GM21526 (cell line): ENCODE data around the gene VDR.

ENCODE experiments used
- ATAC-seq: cut with Tn5 transposase; IDR thresholded peaks from one replicate; pipeline ENCODE4 v1.9.1; 2021; ENCODE audit warnings: moderate library complexity; ENCODE audit not compliant: unreplicated experiment, low FRiP score

The VDR gene

DNA sequence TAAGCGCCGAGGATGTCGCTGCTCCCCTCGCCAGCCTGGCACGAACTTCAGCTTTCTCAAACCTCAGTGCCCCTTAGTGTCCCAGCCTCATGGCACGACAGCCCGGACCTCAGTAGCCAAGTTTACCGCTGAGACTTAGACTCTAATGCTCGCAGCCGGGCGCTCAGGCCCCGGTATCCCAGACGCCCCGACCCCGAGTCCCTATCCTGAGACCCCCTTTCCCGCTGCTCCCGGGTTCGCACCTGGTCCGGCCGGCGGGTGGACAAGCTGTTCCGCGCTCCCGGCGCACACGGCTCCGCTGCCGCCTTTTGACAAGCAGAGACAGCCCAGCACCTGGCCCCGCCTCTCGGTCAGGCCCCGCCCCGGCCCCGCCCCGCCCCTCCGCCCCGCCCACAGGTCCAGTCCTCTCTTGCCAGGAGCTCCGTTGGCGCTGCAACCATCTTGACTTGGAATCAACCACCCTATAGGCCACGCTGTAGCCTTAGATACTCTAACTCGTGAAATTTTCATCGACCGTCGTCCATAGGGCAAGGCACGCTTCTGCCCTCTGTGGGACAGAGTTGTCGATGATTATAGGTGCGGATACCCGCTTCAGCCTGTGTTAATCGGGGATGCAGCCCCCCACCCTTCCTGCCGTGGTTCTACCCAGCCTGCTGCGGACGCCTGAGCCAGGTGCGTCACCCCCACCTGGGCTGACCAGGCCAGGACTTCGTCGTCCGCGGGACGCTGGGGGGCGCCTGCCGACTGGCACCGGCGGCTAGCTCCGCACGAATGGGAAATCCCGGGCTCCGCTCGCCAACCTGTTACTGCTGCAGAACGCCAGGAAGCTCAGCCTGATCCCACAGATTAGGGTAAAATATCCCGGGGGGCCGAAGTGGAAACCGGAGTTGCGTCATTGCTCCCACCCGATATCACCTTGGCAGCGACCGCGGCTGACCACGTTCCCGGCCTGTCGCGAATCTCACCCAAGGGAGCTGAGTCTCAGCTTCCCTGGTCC lies at the start of gene VDR:
Gene VDR (minus strand): TSS at position 282 of the 997 bp plus-strand sequence. CDS start 25,881 bp downstream, outside the sequence.
- ATAC-seq, result peak; percentile 64

DNA sequence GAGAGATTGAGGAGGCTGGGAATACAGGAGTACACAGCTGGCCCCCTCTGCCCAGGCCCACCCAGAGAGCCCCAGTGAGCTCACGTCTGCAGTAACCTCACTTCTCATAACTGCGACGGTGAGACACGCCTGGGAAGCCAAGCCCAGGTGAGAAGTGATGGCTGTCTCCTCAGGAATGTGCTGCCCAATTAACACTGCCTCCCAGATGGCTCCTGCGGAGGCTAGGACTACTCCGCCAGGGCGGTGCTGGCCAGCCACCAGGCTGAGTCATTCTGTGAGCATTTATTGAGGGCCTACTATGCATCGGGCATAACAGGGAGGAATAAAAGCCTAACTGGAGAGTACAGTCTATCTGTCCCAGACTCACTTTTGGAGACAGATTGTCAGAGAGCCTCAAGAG lies 49.3 kb upstream of the VDR start:
- no peak for ATAC-seq

DNA sequence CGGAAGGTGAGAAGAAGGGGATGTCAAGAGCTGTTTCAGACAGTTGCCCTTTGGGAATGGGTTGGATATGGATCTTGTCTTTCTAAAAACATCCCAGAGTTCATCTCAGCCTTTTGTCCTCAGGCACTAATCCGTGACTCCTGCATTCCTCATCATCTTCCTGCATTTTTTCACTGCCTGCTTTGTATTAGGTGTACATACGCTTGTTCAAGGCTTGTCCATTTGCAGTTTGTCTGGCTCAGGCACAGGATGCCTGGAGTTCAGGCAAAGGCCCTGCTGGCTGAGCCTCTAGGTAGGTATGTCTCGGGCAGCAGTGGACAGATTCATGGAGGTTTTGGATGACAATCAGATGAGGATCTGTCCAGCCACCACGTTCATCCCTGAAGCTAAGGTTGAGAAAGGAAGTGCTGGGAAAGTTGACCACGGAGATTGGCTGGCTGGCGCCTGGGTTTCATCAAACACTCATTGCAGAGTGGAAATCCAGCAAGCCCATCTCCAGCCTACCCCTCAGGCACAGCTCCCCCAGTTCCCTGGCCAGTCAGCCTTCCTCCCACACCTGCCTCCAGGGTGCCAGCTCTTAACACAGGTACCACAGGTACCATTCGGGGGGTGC lies 46.2 kb upstream of the VDR start:
- ATAC-seq, result no peak

DNA sequence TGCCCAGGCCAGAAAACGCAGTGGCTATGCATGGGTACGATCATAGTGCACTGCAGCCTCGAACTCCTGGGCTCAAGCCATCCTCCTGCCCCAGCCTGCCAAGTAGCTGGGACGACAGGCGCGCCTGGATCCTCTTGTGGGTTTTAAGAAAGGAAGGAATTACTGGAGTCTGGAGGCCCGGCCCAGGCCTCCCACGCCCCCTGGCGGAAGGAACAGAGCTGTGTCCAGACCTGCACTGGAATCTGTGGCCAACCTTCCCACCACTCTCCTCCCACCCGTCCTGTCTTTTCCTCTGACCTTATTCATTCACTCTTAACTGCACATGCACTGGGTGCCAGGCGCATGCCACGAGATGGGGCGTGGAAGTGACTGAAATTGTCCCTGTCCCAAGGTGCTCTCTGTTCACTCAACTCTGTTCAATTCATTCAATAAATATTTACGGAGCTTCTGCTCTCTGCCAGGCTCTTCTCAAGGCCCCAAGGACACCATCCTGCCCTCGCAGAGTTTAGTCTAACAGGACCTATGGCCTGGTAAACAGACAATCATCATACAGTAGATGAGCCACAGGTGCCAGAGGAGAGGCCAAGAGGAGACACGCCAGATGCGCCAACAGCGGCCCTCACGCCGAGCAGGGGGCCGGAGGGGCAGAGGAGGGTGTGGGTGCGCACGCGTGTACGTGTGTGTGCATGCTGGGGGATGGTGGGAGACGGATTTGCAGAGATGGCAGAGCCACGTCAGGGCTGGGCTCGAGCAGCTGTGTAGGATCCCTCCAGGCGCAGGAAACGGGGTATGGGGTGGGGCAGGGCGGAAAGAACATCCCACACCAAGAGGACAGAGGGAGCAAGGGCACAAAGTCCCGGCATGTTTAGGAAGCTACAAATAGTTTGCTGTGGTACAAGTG lies 44.9 kb upstream of the VDR start:
- ATAC-seq, result no peak

DNA sequence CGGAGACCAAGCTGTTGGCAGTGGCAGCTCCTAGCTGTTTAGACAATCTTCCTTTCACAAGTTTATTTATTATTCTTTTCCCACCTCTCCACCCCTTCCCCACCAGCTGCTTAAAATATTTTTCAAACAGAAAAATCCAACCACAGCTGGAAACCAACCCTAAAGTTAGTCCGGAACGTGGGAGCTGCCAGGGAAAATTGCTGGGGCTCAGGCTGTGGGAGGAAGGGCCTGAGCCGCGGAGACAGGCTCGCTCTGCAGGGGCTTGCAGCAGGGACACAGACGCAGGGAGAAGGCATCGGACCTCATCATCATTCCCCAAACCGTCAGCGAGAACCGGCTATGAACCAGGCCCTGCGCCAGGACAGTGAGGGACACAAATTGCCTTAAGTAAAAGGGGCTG lies 42.5 kb upstream of the VDR start:
- ATAC-seq, result no peak

DNA sequence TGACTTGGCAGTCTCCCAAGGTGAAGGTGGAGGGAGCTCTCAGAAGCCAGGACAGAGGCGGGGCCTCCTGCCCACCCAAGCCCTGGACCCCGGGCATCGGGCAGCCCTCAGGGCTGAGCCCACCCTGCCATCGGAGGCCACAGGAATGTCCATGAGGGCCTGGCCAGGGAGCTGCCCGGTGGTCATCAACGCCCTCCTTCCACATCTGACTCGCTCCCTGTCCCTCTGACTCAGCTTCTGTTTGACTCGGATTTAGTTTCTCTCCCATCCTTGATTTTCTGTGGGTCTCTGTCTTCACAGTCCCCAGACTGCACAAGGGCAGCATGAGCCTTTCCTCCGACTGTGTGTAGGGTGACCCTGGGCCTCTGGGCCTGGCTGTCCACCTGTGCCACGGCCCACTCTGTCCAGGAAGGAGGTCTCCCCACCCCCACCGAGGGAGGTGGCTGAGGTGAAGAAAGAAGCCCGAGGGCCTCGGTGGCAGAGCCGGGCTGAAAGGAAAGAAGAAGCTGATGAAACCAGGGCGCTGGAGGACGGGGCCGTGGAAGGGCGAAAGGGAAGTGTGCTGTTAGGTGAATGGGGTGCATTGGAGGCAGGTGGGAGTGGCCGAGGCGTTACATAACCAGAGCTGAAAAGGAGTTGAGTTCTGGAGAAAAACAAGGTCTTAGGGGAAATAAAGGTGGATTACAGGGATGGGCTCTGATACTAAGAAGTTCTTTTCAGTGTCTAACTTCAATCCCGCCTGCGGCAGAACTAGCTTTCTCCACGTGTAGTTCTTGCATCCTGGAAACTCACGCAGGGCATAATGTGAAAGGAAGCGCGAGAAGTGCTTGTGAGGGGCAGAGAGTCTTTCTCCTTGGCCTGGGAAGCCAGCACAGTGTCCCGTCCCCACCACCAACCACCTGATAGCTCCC lies 41.9 kb upstream of the VDR start:
- ATAC-seq, result no peak

DNA sequence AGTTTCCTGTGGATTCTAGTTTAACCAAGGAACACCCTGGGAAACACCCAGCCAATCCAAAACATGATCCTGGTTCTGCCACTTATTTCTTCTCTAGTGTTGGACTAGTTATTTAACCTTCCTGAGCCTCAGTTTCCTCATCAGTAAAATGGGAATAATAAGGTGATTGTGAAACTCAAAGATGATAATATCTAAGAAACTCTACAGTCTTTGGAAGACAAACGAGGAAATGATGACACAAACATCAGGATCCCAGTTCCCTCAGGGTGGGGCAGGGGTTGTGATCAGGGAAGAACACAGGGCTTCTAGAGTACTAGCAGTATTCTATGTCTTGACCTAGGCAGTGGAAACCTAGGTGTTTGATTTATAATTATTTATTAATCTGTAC lies 40.5 kb upstream of the VDR start:
- no peak for ATAC-seq

DNA sequence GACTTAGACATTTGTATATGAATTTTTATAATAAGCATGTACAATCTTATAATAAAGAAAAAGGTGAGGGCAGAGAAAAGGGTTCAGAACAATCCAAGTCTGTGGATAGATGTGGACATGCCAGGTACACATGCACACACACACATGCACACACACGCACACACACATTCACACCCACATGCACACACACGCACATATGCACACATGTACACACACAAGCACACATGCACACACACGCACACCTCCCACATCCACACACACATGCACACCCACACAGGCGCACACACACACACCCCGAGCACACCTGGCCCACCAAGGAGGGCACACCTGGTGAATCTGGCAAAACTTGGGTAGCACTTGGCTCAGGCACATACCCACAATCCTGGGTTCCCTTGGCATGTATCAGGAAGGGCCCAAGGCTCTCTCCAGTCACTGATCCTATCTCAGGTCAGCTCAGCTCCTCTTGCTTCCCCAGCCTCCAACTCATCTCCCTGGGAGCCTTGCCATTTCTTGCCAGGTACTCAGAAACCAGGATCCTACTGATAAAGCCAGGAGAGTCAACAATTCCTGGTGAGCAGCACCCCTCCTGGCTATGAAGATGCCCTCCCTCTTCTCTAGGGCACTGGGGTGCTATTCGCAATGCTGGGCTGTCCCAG lies 40.0 kb upstream of the VDR start:
- no peak for ATAC-seq

DNA sequence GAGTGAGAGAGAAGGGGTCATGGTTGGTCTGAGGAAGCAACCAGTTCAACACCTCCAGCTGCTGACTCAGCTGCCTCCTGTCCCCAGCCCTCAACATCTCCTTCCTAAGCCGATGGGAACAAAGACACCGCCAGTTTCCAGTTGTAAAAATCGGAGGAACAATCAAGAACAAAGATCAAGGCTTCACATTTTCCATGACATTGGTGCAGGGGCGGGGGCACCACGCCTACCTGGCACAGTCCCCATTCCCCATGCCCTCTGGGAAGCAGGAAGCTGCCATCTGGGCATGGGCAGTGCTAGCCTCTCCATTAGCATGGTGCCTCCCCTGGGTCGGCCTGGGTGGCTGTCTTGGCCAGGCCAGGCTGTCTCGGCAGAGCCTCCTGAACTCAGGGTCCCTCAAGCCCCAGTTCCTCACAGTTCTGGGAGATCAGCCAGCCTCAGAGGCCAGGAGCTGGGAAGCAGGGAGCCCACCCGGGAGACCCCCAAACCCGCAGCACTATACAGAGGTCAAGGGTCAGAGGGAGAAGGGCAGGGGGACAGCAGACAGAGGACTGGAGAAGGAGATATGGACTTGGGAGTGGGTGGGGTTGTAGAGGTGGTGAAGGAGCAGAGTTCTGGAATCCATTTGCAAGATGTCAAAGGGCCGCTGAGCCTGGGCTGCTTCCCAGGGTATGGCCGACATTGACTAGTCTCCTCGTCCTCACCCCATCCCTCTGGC lies 39.0 kb upstream of the VDR start:
- ATAC-seq, result no peak

DNA sequence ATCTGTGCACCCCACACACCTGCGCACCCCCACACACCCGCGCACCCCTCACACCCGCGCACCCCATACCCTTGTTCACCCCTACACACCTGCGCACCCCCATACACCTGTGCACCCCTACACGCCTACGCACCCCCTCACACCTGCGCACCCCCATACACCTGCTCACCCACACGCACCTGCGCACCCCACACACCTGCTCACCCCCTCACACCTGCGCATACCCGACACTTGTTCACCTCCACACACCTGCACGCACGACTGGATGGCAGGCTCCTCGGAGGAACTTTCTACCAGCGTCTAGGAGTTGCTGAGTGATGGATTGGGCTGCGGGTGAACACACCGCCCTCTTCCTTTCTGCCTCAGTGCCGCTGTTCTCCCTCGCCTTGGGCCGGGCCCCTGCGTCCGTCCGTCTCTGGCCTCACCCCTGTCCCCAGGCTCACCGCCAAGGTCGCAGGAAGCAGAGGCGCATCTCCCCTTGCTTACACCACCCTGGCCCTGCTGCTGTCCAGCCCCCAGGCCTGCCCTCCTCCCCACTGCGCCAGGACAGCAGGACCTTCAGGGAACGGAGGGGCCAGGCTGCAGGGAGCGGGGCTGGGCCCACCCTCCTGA lies 37.9 kb upstream of the VDR start:
- no peak for ATAC-seq

DNA sequence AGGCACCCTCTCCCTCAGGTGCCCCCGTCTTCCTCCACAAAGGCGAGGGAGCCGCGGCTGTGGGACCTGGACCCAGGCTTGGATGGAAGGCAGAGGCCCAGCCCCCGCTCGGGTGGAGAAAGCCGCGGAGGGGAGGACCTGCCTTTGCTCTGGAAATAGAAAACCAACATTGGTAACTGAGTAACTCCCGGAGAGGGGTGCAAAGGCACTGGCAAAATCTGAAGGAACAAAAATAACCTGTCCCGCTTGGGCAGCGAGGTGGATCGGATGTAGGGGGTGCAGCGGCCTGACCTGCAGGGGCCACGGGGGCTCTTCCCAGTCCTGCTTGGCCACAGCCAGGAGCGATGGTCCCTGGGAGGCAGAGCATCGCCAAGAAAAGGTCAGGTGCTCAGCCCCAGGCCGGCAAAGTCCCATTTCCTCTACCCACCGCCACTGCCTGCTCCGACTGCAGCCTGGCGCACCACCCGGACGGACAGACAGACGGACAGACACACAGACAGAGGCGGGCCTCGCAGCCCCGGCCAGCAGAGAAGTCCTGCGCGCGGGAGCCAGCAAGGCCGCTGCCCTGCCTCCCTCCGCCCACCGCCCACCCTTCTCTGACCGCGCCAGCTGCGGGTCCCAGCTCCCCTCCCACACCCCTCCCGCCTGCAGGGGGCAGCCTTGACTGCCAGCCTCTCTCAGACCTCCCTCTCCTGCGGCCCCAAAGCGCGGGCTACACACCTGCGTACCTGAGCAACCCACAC lies 37.2 kb upstream of the VDR start:
- no peak for ATAC-seq

DNA sequence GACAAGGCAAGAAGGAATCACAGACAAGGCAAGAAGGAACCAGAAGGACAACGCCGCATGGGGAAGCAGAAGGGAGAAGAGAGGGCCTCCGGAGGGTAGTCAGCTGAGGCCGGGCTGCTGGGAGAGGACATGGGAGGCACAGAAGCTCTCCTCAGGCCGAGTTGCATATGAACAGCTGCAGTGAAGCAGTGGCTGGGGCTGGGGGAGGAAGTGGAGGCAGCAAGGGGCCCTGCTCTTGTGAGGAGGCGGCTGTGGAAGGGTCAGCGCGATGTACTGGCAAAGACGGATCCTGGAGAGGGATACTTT lies 36.6 kb upstream of the VDR start:
- no peak for ATAC-seq

DNA sequence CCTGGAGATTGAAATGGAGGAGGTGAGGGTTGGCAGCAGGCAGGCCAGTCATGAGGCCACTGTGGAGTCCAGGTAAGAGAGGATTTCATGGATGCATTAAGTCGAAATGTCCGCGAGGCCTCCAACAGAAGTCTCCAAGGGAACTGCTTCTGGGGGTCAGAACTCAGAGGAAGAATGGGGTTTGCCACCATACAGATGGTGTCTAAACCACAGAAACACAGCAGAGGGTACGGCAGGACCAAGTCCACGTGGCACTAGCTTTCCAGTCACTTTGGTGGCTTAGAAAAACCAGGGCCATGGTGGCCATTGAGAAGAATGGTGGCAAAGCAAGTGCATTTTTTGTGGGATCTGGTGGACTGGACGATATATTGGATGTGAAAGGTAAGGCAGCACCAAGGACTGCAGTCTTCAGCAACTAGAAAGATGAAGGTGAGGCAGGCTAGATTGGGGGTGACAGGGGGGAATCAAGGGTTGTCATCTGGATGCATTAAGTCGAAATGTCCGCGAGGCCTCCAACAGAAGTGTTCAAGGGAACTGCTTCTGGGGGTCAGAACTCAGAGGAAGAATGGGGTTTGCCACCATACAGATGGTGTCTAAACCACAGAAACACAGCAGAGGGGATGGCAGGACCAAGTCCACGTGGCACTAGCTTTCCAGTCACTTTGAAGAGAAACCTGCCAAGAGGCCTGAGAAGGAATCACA lies 36.1 kb upstream of the VDR start:
- no peak for ATAC-seq

DNA sequence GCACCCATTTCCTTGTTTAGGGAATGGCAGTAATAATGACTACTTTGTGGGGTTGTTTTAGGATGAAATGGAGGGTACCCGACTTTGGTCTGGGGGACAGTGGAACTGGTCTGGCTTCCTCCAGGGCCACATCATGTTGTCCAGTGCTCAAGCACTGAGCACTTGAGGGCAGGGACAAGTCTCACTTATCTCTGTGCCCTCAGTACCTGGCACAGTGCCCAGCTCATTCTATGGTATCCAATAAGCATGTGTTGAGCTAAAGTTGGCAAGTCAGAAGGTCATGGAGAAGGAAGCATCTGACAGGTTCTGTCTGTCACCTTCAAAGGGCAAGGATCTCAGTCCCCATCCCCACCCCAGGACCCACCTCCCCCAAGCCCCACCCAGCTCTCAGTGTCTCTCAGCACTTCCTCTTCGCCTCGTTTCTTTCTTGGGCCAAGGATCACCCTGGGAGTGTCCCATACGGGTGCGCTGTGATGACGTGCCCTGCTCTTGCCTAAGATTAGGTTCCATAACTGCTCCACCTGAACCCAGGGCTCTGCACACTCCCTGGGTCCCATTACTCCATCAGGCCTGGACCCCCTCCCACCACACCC lies 34.3 kb upstream of the VDR start:
- ATAC-seq, result no peak

DNA sequence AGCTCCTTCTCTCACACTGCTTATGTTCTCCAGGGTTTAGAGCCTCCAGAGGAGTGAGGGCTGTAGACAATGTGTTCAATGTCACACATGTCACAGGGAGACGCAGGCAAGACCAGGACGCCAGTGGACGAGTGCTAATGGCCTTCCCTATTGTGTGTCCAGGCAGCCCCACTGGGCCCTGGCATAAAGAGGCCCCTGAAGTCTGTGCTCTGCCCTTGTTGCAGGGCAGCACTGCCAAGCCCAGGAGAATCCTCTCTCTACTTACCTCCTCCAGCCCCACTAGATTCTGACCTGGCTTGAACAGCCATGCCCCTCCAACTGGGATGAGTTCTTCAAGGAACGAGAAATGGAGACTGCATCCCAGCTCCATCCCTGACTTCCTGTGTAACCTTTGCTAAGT lies 33.8 kb upstream of the VDR start:
- ATAC-seq, result no peak

DNA sequence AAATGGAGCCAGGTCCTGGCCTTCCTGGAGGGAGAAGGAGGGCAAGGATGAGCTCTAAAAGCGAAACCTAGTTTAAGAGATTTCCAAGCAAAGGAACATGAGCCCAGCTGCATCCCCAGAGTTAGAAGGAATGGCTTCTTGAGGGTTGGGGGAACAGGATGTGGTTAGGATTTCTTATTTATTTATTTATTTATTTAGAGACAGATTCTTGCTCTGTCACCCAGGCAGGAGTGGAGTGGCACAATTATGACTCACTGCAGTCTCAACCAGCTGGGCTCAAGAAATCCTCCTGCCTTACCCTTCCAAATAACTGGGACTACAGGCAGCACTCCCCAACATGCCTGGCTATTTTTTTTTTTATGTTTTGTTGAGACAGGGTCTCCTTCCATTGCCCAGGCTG lies 33.3 kb upstream of the VDR start:
- no peak for ATAC-seq

DNA sequence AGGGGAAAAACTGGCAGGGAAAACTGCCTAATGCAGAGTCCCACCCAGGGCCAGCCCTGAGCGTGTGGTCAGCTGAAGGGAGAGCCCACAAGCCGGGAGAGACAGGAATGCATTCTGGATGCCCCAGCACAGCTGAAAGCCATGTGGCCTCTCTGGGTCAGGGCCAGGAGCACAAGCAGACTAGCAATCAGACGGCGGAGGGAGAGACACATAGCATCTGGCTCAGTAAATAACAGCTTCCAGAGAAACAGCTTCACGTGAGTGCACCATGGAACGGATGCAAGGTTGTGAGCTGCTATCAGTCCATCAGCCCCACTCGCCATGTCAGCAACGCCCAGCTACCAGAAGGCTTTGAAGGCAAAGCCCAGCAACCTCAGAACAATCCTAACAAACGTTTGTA lies 30.4 kb upstream of the VDR start:
- ATAC-seq, result no peak
